Kidney (tissue), 14 donors: ENCODE data around the gene SNRPD3. TPM values are rescaled to one million over a fixed set of nuclear protein-coding genes. Genes with fewer than 3 reads are reported as not detected.
A peak's percentile ranks its signal among the peaks of the same experiment; 100 is the strongest.

ENCODE experiments used
- DNase-seq, 5 donors: peaks; one replicate each; pipeline ENCODE4 v3.0.0-alpha.2; 2013 to 2020
- FAIRE-seq: peaks from 2 replicates; lab custom pipeline; 2012; peaks lifted over from hg19 to GRCh38; lab: Jason Lieb, UNC
- H3K27ac ChIP-seq, 2 donors: one replicate each; pipeline ENCODE4 v1.7.0; 2013; ENCODE audit warnings: low read depth in 2 of 2, low read length in 2 of 2, inconsistent platforms in 1 of 2
- H3K27me3 ChIP-seq: one replicate; pipeline ENCODE4 v1.7.1; 2013; ENCODE audit warnings: low read length, inconsistent platforms; ENCODE audit not compliant: control insufficient read depth, insufficient read depth
- H3K36me3 ChIP-seq, 3 donors: one replicate each; pipeline versions ENCODE4 v1.7.0 to v1.7.1; 2013; ENCODE audit warnings: low read length in 3 of 3, control low read depth in 1 of 3, inconsistent platforms in 1 of 3; ENCODE audit not compliant: insufficient read depth in 3 of 3, control insufficient read depth in 2 of 3
- H3K4me1 ChIP-seq, 3 donors: one replicate each; pipeline versions ENCODE4 v1.7.0 to v1.7.1; 2013; ENCODE audit warnings: low read length in 3 of 3, inconsistent platforms in 1 of 3, low read depth in 1 of 3; ENCODE audit not compliant: control insufficient read depth in 2 of 3, insufficient read depth in 2 of 3
- H3K4me3 ChIP-seq, 3 donors: one replicate each; pipeline versions ENCODE4 v1.7.0 to v1.8.1; 2013; ENCODE audit warnings: low read length in 3 of 3, control low read depth in 1 of 3, inconsistent platforms in 1 of 3
- H3K9ac ChIP-seq, 3 donors: one replicate each; pipeline versions ENCODE4 v1.7.0 to v1.7.1; 2013; ENCODE audit warnings: low read length in 3 of 3, control low read depth in 1 of 3, inconsistent platforms in 1 of 3
- H3K9me3 ChIP-seq, 3 donors: one replicate each; pipeline versions ENCODE4 v1.7.0 to v1.7.1; 2013; ENCODE audit warnings: low read length in 3 of 3, control low read depth in 1 of 3, inconsistent platforms in 1 of 3; ENCODE audit not compliant: control insufficient read depth in 2 of 3, insufficient read depth in 1 of 3
- intact Hi-C: fragments of 100-400 bp; cut with DNase I; formaldehyde crosslinking; loops from one replicate; pipeline ENCODE4 v1.11.1; 2022
- polyA plus RNA-seq: library from polyadenylated mRNA; stranded (reverse); fragments of 350-450 nt; fragmentation: Illumina TruSeq; extraction: RNeasy Lipid Tissue Mini Kit (QIAGEN cat#74804); gene quantifications from one replicate; pipeline ENCODE4 v1.2.3, GENCODE V29; 2014; ENCODE audit warnings: low read depth, low replicate concordance; ENCODE audit not compliant: insufficient read depth
- total RNA-seq: library from RNA; stranded (reverse); fragmentation: NEBNext Ultra II Directional; extraction: Animal tissue kit (Norgen Biotek cat#: 25700); gene quantifications from one replicate; pipeline ENCODE4 v1.2.1, GENCODE V29; 2021
- TF ChIP-seq, protein P1 (sequence below): IDR thresholded peaks from 3 replicates; pipeline ENCODE4 v1.5.1; 2012; ENCODE audit warnings: mild to moderate bottlenecking, moderate library complexity, borderline replicate concordance; ENCODE audit not compliant: insufficient read depth; ENCODE audit errors: extremely low read depth
- donor health status: control.
- donor health status: control.
- donor health status: control.
- donor health status: control.
- donor health status: control.
- donor health status: DM: yes; HTN: yes; CAD: no.
- donor health status: Normal renal cell carcinoma (clear cell type).

SNRPD3 gene
- total and polyA plus RNA-seq, 2 donors from 2014 or later: 73.7 to 136 TPM

DNA sequence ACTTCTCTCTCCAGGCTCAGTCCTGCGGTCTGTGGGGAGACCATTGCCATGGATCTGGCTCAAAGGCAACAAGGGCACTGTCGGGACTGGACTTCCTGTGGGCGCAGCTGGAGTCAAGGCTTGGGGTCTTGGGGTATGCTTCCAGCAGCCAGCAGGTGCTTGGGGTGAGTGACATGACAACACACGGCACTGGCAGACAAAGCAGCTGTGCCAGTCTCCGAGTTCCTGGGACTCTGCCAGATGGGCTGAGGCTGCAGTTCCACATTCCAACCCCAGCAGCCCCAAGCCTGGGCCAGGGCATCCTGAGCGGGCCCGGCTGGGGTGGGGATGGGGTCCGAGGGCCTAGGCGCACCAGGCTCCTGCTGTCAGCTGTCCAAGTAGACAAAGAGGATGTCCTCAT, 13.2 kb upstream of the SNRPD3 start:
- no peak overlapping the region for H3K9ac ChIP-seq
- intact Hi-C loops: no loop called here
- H3K36me3 ChIP-seq: peaks cover 5 to 57% (median 42%) of the 10 kb centered on the region in 3 donors
- peak overlapping the region; percentile 10 to 64 for H3K27ac ChIP-seq
- no peaks in the 10 kb centered on the region for H3K9me3 ChIP-seq
- no peak overlapping the region for H3K4me3 ChIP-seq
- no peak for DNase-seq
- TF ChIP-seq, protein P1, sequence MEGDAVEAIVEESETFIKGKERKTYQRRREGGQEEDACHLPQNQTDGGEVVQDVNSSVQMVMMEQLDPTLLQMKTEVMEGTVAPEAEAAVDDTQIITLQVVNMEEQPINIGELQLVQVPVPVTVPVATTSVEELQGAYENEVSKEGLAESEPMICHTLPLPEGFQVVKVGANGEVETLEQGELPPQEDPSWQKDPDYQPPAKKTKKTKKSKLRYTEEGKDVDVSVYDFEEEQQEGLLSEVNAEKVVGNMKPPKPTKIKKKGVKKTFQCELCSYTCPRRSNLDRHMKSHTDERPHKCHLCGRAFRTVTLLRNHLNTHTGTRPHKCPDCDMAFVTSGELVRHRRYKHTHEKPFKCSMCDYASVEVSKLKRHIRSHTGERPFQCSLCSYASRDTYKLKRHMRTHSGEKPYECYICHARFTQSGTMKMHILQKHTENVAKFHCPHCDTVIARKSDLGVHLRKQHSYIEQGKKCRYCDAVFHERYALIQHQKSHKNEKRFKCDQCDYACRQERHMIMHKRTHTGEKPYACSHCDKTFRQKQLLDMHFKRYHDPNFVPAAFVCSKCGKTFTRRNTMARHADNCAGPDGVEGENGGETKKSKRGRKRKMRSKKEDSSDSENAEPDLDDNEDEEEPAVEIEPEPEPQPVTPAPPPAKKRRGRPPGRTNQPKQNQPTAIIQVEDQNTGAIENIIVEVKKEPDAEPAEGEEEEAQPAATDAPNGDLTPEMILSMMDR: no peak
- peaks cover 0 to 24% (median 22%) of the 10 kb centered on the region in 3 donors for H3K4me1 ChIP-seq
- no peak for FAIRE-seq
- H3K27me3 ChIP-seq: no peaks in the 10 kb centered on the region

GRCh38 chr22:24543185-24543601, 12.6 kb upstream of the SNRPD3 start:
- Histone ChIP-seq H3K27ac (peak overlapping the region; percentile 10 to 34), H3K9ac (no peak overlapping the region), H3K9me3 (no peaks in the 10 kb centered on the region), H3K36me3 (peaks cover 8 to 63% (median 47%) of the 10 kb centered on the region in 3 donors), H3K4me1 (peaks cover 0 to 24% (median 22%) of the 10 kb centered on the region in 3 donors), H3K4me3 (no peak overlapping the region), H3K27me3 (no peaks in the 10 kb centered on the region)
- intact Hi-C loops: no loop called here
- TF ChIP-seq, protein P1: no peak
- DNase-seq: no peak
- FAIRE-seq: no peak

DNA sequence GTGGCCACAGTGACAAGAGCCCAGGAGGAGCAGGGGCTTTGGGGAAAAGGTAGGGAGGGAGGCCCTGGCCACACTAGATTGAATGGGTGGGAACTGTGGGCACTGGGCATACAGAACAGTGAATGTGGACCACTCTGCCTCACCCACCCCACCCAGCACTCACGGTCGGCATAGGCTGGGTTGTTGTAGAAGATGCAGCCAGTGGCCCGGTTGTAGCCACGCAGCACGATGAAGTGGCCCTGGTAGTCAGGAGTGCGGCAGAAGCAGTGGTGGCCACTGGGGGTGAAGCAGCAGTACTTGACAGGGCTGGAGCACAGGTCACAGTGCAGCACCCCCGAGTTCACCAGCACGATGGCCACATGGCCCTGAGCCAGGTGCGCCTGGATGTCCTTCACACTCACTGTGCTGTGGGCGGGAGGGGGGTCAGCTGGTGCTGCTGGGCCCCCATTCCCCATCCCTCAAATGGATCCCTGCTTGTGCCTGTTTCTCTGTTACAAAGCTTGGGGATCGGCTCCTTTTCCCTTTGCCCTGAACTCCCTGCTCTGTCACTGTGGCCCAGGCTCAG, 12.0 kb upstream of the SNRPD3 start:
- Histone ChIP-seq H3K27ac (no peak overlapping the region), H3K4me3 (no peak overlapping the region), H3K27me3 (no peaks in the 10 kb centered on the region), H3K4me1 (peaks cover 0 to 29% (median 23%) of the 10 kb centered on the region in 3 donors), H3K36me3 (peaks cover 8 to 68% (median 52%) of the 10 kb centered on the region in 3 donors), H3K9me3 (no peaks in the 10 kb centered on the region), H3K9ac (no peak overlapping the region)
- DNase-seq: no peak
- no peak for FAIRE-seq
- intact Hi-C loops: no loop called here
- TF ChIP-seq, protein P1: no peak
